OCI-LY7 (cell line): ENCODE data around the gene FAM187B. TPM values are rescaled to one million over a fixed set of nuclear protein-coding genes. Genes with fewer than 3 reads are reported as not detected.

ENCODE experiments used
- BruUV-seq: library from RNA; stranded (reverse); fragments of 400-500 nt; replicated peaks from 2 replicates; lab custom pipeline; 2021; lab: Mats Ljungman, UMichigan
- CTCF ChIA-PET: fragments of 300-600 bp; sonication (Branson Sonifier 250); formaldehyde crosslinking; loops from one replicate; lab custom pipeline; 2022; ENCODE audit warnings: antibody characterized with exemption; ENCODE audit not compliant: unreplicated experiment; lab: Charles Lee
- POLR2A ChIA-PET: fragments of 300-600 bp; sonication (Branson Sonifier 250); formaldehyde crosslinking; loops from one replicate; lab custom pipeline; 2022; ENCODE audit warnings: antibody characterized with exemption; lab: Charles Lee
- DNase-seq: peaks from one replicate; pipeline ENCODE4 v3.0.0-alpha.2; 2015; ENCODE audit warnings: low spot score
- H2AFZ ChIP-seq: fragments of 200-600 bp; sonication (generic), shearing (Covaris generic); 2 replicates; pipeline ENCODE4 v1.6.1; 2014; ENCODE audit warnings: mild to moderate bottlenecking, antibody characterized with exemption, low read length, moderate library complexity
- H3K27ac ChIP-seq: fragments of 200-600 bp; sonication (generic); 2 replicates; pipeline ENCODE4 v1.5.1; 2014; ENCODE audit warnings: mixed run types, low read depth, mild to moderate bottlenecking, moderate library complexity, low read length, inconsistent platforms; ENCODE audit not compliant: poor library complexity, severe bottlenecking
- H3K36me3 ChIP-seq: fragments of 200-600 bp; sonication (generic); 2 replicates; pipeline ENCODE4 v1.6.1; 2014; ENCODE audit warnings: mild to moderate bottlenecking, antibody characterized with exemption, low read length, moderate library complexity, mixed read lengths; ENCODE audit not compliant: insufficient read depth
- H3K4me1 ChIP-seq: fragments of 200-600 bp; sonication (generic); 2 replicates; pipeline ENCODE4 v1.5.1; 2014; ENCODE audit warnings: mild to moderate bottlenecking, low read length; ENCODE audit not compliant: insufficient read depth, poor library complexity, severe bottlenecking
- H3K4me2 ChIP-seq: fragments of 200-600 bp; sonication (generic); 2 replicates; pipeline ENCODE4 v1.6.1; 2014; ENCODE audit warnings: mild to moderate bottlenecking, low read length
- H3K4me3 ChIP-seq: fragments of 200-600 bp; sonication (generic); 2 replicates; pipeline ENCODE4 v1.5.1; 2014; ENCODE audit warnings: mild to moderate bottlenecking, low read depth, low read length; ENCODE audit not compliant: poor library complexity, severe bottlenecking
- H3K79me2 ChIP-seq: fragments of 200-600 bp; sonication (generic); 2 replicates; pipeline ENCODE4 v1.6.1; 2016; ENCODE audit warnings: low read depth, mild to moderate bottlenecking, low read length, moderate library complexity, mixed read lengths; ENCODE audit not compliant: insufficient read depth
- H3K9me2 ChIP-seq: fragments of 200-600 bp; sonication (generic); 2 replicates; pipeline ENCODE4 v1.6.1; 2016; ENCODE audit warnings: mild to moderate bottlenecking, low read length, mixed read lengths; ENCODE audit not compliant: insufficient read depth
- H3K9me3 ChIP-seq: fragments of 200-600 bp; sonication (generic); 2 replicates; pipeline ENCODE4 v1.6.1; 2014; ENCODE audit warnings: mild to moderate bottlenecking, mixed run types, low read length, mixed read lengths
- H4K20me1 ChIP-seq: fragments of 200-600 bp; sonication (generic); 2 replicates; pipeline ENCODE4 v1.6.1; 2014; ENCODE audit warnings: mild to moderate bottlenecking, antibody characterized with exemption, low read length, moderate library complexity, mixed read lengths; ENCODE audit not compliant: insufficient read depth
- CTCF ChIP-seq: fragments of 200-600 bp; sonication (generic); conservative IDR thresholded peaks from 2 replicates; pipeline ENCODE4 v1.5.1; 2014; ENCODE audit warnings: mild to moderate bottlenecking, antibody characterized with exemption, low read length, moderate library complexity, mixed read lengths
- EZH2phosphoT487 ChIP-seq: fragments of 200-600 bp; sonication (generic); IDR thresholded peaks from 2 replicates; pipeline ENCODE4 v1.6.1; 2018; ENCODE audit warnings: low read depth, borderline replicate concordance, mild to moderate bottlenecking, mixed run types, antibody characterized with exemption, low read length, moderate library complexity, mixed read lengths
- intact Hi-C: fragments of 100-400 bp; cut with micrococcal nuclease; formaldehyde crosslinking; loops from one replicate; pipeline ENCODE4 v1.10.0; 2022; ENCODE audit not compliant: unreplicated experiment
- total RNA-seq, 2 experiments: library from RNA; depleted of rRNA in 1 of 2; stranded (reverse); fragments of >200 nt in 1 of 2; shearing (Covaris generic) in 1 of 2; gene quantifications; 2 replicates each; pipeline ENCODE4 v1.2.3, GENCODE V29; 2014 to 2022

The FAM187B gene
- total RNA-seq, 2 experiments from 2014 or later: not detected

DNA sequence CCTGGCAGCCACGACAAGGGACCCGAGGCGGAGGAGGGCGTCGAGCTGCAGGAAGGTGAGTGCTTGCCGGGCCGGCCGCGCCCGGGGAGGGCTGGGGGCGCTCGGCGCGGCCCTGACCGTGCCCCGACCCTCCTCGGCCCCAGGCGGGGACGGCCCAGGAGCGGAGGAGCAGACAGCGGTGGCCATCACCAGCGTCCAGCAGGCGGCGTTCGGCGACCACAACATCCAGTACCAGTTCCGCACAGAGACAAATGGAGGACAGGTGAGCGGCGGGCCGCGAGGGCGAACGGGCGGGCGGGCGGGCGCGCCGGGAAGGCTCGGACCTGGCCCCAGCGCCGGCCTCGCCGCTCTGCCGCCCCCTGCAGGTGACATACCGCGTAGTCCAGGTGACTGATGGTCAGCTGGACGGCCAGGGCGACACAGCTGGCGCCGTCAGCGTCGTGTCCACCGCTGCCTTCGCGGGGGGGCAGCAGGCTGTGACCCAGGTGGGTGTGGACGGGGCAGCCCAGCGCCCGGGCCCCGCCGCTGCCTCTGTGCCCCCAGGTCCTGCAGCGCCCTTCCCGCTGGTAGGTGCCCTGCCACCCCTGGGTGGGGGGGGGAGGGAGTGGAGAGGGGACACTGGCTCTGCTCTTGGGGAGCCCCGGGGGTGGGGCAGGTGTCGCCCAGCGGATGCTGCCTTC lies 41.0 kb upstream of the FAM187B start:
- H3K4me1 ChIP-seq: peaks cover 43% of the 10 kb centered on the region

DNA sequence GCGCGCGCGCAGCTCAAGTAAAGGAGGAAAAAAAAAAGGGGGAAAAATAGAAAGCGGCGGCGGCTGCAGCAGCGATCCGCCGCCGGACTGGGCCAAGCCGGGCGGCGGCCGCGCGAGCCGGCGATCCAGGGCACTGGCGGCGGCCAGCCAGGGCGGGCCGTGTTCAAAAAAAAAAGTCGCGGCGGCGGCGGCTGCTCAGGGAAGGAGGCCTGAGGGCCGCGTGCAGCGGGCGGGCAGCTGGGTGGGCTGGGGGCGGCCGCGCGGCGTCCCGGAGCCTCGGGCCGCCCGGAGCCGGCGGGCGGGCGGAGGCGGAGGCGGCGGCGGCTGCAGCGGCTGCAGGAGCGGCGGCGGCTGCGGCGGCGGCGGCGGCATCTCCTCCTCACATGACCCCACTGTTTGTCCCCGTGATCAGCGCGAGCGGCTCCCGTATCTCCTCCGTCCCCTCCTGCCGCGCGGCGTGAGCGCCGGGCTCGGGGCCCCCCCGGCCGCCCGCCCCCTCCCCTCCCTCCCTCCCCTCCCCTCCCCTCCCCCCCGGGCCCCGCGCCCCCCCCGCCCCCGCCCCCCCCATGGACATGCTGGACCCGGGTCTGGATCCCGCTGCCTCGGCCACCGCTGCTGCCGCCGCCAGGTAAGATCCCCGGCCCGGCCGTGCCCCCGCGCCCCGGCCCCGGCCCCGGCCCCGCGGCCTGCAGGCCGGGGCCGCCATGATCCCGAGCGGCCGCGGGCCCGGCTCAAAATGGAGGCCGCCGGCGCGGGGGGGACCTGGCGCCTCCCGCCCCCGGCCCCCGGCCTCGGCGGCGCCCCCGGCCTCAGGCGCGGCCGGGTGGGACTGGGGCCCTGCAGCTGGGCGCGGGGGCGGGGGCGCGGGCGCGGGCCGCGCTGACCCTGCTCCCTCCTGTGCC lies 40.2 kb upstream of the FAM187B start, which contains the start of gene USF2:
USF2 (plus strand) TSS at position 427 of the 902 bp plus-strand sequence; CDS start at position 567, 140 bp downstream.
- peak within 1 kb of the TSS; percentile 98 for H3K4me3 ChIP-seq
- POLR2A ChIA-PET: interaction anchor here (0.6 kb wide), 2 partner anchors 57 to 58 kb away, joined by 3 read pairs; no protein-coding TSS in a partner anchor

More for the DNA sequence above, 41.0 kb upstream of the FAM187B start:
- Histone ChIP-seq H3K27ac (peak overlapping the region; percentile 61), H3K4me2 (peak overlapping the region; percentile 65), H3K9me3 (no peaks in the 10 kb centered on the region), H3K79me2 (peaks cover 9% of the 10 kb centered on the region; the same call in 1 of the 2 replicates), H4K20me1 (no peaks in the 10 kb centered on the region), H3K4me3 (peak overlapping the region; percentile 75), H3K9me2 (no peaks in the 10 kb centered on the region), H2AFZ (no peak overlapping the region), H3K36me3 (peaks cover 73% of the 10 kb centered on the region)
- POLR2A ChIA-PET: no interaction called here
- peak; percentile 90 for DNase-seq
- TF ChIP-seq EZH2phosphoT487: no peak
- peak; percentile 73 for TF ChIP-seq CTCF
- CTCF ChIA-PET: no interaction called here
- no TSS peak for BruUV-seq
- intact Hi-C loops: loop anchor here (1.0 to 5.0 kb wide), 5 partner anchors 27 to 199 kb away; partner anchors contain the start of genes FFAR1 and FXYD7

More for the DNA sequence above, 40.2 kb upstream of the FAM187B start, which contains the start of gene USF2:
- peak within 1 kb of the TSS; percentile 91 for H3K4me2 ChIP-seq
- peaks cover 74% of the 10 kb centered on the region for H3K36me3 ChIP-seq
- 0 out of 2 replicates have a peak within 1 kb of the TSS, but pooled peaks have one; percentile 25 for H2AFZ ChIP-seq
- BruUV-seq: no TSS peak
- CTCF ChIA-PET: no interaction called here
- H3K9me2 ChIP-seq: no peaks in the 10 kb centered on the region
- intact Hi-C loops: loop anchor here (1.0 to 5.0 kb wide), 5 partner anchors 28 to 200 kb away; partner anchors contain the start of genes FFAR1 and FXYD7
- no peaks in the 10 kb centered on the region for H4K20me1 ChIP-seq
- peak within 1 kb of the TSS; percentile 81 for H3K27ac ChIP-seq
- TF ChIP-seq EZH2phosphoT487 (no peak), CTCF (no peak)
- no peaks in the 10 kb centered on the region for H3K9me3 ChIP-seq
- peaks cover 9% of the 10 kb centered on the region; the same call in 1 of the 2 replicates for H3K79me2 ChIP-seq
- DNase-seq: peak; percentile 83
- peaks cover 49% of the 10 kb centered on the region for H3K4me1 ChIP-seq
